Muscle layer of duodenum (tissue), 2 donors: ENCODE results near the gene MAD1L1.

Experiments
- H3K27ac ChIP-seq: one replicate; pipeline ENCODE4 v1.7.0; 2013; ENCODE audit warnings: mild to moderate bottlenecking, low read length
- H3K27me3 ChIP-seq: one replicate; pipeline ENCODE4 v1.7.0; 2013; ENCODE audit warnings: low read depth, mild to moderate bottlenecking, control low read depth, low read length
- H3K36me3 ChIP-seq, 2 donors: one replicate each; pipeline ENCODE4 v1.7.0; 2013; ENCODE audit warnings: low read length in 2 of 2, control low read depth in 1 of 2, mild to moderate bottlenecking in 1 of 2; ENCODE audit not compliant: insufficient read depth in 2 of 2, control insufficient read depth in 1 of 2
- H3K4me1 ChIP-seq, 2 donors: one replicate each; pipeline ENCODE4 v1.7.0; 2013; ENCODE audit warnings: low read length in 2 of 2, mild to moderate bottlenecking in 2 of 2, control low read depth in 1 of 2, moderate library complexity in 1 of 2; ENCODE audit not compliant: insufficient read depth in 2 of 2, control insufficient read depth in 1 of 2
- H3K4me3 ChIP-seq, 2 donors: one replicate each; pipeline ENCODE4 v1.7.0; 2013; ENCODE audit warnings: low read length in 2 of 2, low read depth in 1 of 2, mild to moderate bottlenecking in 1 of 2
- H3K9me3 ChIP-seq, 2 donors: one replicate each; pipeline ENCODE4 v1.7.0; 2013; ENCODE audit warnings: low read length in 2 of 2, control low read depth in 1 of 2, mild to moderate bottlenecking in 1 of 2; ENCODE audit not compliant: control insufficient read depth in 1 of 2
- donor health status: healthy.

MAD1L1 gene

GRCh38 chr7:2232766-2233520, at the start of gene MAD1L1:
Gene MAD1L1, minus strand, starts transcription at chr7:2232945. Its CDS starts 2,812 bp downstream, at chr7:2230133.
- Histone ChIP-seq H3K36me3 (peaks cover 31 to 38% of the 10 kb centered on the region in 2 donors), H3K4me1 (peaks cover 3 to 32% of the 10 kb centered on the region in 2 donors), H3K27me3 (no peaks in the 10 kb centered on the region), H3K4me3 (peak within 1 kb of the TSS; percentile 87 to 99), H3K27ac (no peak within 1 kb of the TSS), H3K9me3 (no peaks in the 10 kb centered on the region)

DNA sequence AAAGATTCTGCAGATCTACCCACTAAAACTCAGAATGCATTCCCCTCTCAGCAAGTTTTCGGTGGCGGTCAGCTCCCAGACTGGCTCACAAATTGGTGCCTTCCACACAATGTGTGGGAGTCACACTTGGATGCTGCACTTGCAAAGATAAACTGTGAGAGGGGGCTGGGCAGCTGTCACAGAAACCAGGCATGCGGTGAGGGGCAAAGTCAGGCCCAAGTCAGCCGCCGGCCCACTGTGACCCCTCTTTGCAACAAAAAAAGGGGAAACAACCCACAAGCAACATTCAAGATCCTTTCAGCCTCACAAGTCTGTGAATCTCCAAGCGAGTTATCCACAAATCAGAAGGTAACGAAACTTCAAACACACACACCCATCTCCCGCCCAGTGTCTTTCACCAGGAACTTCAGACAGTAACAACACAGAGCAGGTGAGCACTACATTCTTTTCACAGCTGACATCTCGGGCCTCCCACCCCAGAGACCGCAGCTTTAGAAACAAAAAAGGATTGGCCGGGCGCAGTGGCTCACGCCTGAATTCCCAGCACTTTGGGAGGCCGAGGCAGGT, 49.5 kb upstream of the MAD1L1 start:
- Histone ChIP-seq H3K4me1 (peaks cover 5 to 20% of the 10 kb centered on the region in 2 donors), H3K27ac (no peak overlapping the region), H3K27me3 (no peaks in the 10 kb centered on the region), H3K9me3 (no peaks in the 10 kb centered on the region), H3K4me3 (peak overlapping the region in 1 of 2 donors; percentile 44), H3K36me3 (no peaks in the 10 kb centered on the region)

- Histone ChIP-seq H3K27me3 (no peaks in the 10 kb centered on the region), H3K9me3 (no peaks in the 10 kb centered on the region), H3K4me3 (peak overlapping the region in 1 of 2 donors; percentile 44), H3K4me1 (peaks cover 5 to 20% of the 10 kb centered on the region in 2 donors), H3K27ac (no peak overlapping the region), H3K36me3 (peaks cover 0 to 6% of the 10 kb centered on the region in 2 donors)
Measured at GRCh38 chr7:2281541-2281940, 48.8 kb upstream of the MAD1L1 start.

DNA sequence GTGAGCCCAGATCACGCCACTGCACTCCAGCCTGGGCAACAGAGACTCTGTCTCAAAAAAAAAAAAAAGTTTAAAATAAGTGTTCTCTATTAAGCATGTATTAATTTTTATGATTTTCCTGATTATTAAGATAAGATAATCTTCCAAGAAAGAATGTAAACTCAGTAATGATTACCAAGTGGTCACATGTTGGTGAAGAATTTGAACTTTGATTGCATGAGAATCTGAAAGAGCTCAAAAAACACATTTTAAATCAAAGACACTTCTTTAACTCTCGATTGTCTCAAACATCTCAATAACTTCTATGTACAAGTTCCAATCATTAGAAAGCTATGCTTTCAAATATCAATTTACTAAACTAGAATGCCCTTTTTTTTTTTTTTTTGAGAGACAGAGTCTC, 47.7 kb upstream of the MAD1L1 start:
- Histone ChIP-seq H3K4me3 (no peak overlapping the region), H3K9me3 (no peaks in the 10 kb centered on the region), H3K36me3 (peaks cover 0 to 10% of the 10 kb centered on the region in 2 donors), H3K27me3 (no peaks in the 10 kb centered on the region), H3K27ac (no peak overlapping the region), H3K4me1 (peaks cover 5 to 20% of the 10 kb centered on the region in 2 donors)

DNA sequence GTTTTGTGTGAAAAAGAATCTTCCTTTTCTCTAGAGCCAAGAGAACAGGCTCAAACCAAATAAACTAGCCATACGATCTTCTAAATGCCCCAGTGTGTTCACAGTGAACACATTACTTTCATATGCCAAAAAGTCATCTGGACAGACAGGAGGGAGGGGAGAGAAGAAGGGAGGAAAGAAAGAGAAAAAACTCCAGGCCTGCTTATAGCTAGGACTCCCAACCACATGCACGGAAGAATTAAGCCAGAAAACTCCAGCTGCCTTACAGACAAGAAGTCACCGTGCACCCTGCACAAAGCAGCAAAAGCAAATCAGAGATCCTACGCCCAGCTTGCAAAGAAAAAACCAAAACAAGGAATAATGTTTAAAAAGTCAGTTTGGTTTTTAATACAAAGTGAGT, 47.2 kb upstream of the MAD1L1 start:
- Histone ChIP-seq H3K4me1 (peaks cover 5 to 20% of the 10 kb centered on the region in 2 donors), H3K27ac (no peak overlapping the region), H3K4me3 (no peak overlapping the region), H3K36me3 (peaks cover 0 to 13% of the 10 kb centered on the region in 2 donors), H3K9me3 (no peaks in the 10 kb centered on the region), H3K27me3 (no peaks in the 10 kb centered on the region)

DNA sequence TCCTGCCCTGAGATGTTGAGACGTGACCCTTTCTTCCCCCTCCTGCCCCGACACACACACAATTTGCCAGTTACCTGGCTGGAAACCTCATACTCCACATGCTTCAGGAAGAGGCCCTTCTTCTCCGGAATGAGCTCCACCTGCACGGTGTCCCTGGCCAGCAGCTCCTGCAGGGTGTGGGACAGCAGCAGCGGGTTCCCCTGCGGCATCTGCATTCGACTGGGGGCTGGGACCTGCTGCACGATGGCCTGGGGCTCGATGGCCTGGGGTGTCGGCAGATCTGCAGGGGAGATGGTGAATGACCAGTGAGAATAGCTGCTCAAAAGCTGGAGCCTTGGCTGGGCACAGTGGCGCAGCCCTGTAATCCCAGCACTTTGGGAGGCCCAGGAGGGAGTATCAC, 45.3 kb upstream of the MAD1L1 start:
- H3K36me3 ChIP-seq, result peaks cover 0 to 24% of the 10 kb centered on the region in 2 donors
- H3K4me3 ChIP-seq, result no peak overlapping the region
- H3K9me3 ChIP-seq, result no peaks in the 10 kb centered on the region
- H3K27ac ChIP-seq, result no peak overlapping the region
- H3K27me3 ChIP-seq, result no peaks in the 10 kb centered on the region
- H3K4me1 ChIP-seq, result peaks cover 5 to 20% of the 10 kb centered on the region in 2 donors

DNA sequence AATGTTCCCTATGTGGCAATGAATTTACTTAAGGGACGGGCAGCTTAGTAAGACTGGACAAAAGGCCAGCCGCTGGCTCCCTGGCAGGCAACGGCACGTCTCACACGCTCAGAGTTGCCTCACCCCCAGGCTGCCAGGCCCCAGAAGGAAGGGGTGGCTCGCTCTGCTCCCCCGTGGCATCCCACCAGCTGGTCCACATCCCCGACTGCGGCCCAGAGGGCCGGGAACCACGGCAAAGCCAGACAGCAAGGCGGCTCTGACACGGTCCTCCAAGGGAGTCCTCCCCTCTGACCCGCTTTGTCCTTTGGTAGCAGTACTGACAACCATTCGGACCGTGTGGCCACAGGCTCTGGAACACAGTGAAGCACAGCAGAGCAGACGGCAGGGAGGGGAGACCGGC, 43.4 kb upstream of the MAD1L1 start:
- H3K27me3 ChIP-seq, result no peaks in the 10 kb centered on the region
- no peaks in the 10 kb centered on the region for H3K9me3 ChIP-seq
- peaks cover 0 to 6% of the 10 kb centered on the region in 2 donors for H3K4me1 ChIP-seq
- peaks cover 3 to 30% of the 10 kb centered on the region in 2 donors for H3K36me3 ChIP-seq
- H3K27ac ChIP-seq, result no peak overlapping the region
- H3K4me3 ChIP-seq, result no peak overlapping the region

DNA sequence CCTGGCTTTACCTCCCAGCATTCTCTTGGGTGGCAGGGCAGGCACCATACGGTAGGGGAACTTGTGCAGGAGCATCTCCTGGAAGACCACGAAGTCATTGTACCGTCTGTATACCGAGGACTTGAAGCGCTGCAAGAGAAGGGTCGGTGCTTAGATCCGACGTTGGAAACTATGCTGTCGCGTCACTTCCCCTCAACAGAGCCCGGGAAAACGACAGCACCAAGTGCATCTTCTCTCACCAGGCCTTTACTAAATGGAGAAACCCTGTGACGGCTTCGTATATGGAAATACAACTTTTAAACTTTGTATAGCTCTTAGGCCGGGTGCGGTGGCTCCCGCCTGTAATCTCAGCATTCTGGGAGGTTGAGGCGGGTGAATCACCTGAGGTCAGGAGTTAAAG, 42.4 kb upstream of the MAD1L1 start:
- Histone ChIP-seq H3K36me3 (peaks cover 3 to 36% of the 10 kb centered on the region in 2 donors), H3K27me3 (no peaks in the 10 kb centered on the region), H3K9me3 (no peaks in the 10 kb centered on the region), H3K27ac (no peak overlapping the region), H3K4me1 (peaks cover 0 to 3% of the 10 kb centered on the region in 2 donors), H3K4me3 (no peak overlapping the region)

DNA sequence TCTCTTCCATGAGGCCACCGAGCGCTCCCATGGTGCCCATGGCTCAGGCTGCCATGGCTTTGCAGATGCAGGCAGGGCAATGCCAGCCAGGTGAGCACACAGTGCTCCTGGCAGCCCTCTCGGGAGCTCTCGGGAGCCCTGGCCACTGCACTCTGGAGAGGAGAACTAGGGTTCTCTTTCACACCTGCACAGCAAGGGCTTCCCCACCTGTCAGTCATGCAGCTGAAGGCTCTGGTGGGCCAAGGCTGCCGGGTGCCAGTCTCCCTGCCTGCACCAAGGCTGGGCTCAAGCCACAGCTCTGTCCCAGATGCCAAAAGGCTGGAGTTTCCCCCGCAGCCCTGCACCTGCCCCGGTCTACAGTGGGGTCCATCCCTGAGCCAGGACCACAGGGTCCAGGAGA, 41.9 kb upstream of the MAD1L1 start:
- Histone ChIP-seq H3K27ac (no peak overlapping the region), H3K4me3 (no peak overlapping the region), H3K9me3 (no peaks in the 10 kb centered on the region), H3K4me1 (no peaks in the 10 kb centered on the region), H3K36me3 (peaks cover 3 to 36% of the 10 kb centered on the region in 2 donors), H3K27me3 (no peaks in the 10 kb centered on the region)

DNA sequence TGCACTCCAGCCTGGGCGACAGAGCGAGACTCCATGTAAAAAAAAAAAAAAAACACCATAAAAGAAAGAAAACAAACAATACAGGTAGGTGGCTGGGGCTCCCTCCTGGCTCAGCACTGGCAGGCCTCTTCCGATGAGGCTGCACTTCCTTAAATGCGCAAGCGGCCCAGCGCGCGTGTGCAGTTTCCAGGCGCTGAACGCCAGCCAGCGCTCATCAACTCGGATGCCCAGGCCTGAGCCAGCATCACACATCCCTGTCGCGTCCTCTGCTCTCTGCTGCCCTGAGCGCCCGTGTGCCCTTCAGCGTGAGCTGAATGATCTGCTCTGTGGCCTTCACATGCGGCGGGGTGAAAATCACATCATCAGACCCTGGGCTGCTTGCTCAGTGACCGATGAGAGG, 41.1 kb upstream of the MAD1L1 start:
- Histone ChIP-seq H3K4me3 (no peak overlapping the region), H3K4me1 (no peaks in the 10 kb centered on the region), H3K9me3 (no peaks in the 10 kb centered on the region), H3K36me3 (peaks cover 3 to 36% of the 10 kb centered on the region in 2 donors), H3K27me3 (no peaks in the 10 kb centered on the region), H3K27ac (no peak overlapping the region)

DNA sequence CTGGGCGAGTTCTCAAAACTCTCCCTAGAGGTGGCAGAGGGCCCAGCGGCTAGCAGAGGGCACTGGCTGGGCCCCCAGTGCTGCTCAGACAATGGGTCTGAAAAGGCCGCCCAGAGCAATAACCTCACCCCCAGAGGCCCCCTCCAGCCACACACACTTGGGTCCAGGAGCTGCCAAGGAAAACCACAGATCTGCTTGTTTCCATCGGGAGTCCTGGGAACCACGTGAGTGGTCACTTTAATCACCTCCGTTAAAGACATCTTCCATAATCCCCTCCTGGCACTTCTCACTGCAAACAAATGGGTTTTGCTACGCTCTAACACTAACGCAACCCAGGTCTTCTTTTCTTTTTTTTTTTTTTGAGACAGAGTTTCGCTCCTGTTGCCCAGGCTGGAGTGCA, 39.3 kb upstream of the MAD1L1 start:
- H3K4me1 ChIP-seq, result no peaks in the 10 kb centered on the region
- peaks cover 3 to 35% of the 10 kb centered on the region in 2 donors for H3K36me3 ChIP-seq
- no peak overlapping the region for H3K4me3 ChIP-seq
- H3K27me3 ChIP-seq, result no peaks in the 10 kb centered on the region
- no peak overlapping the region for H3K27ac ChIP-seq
- H3K9me3 ChIP-seq, result no peaks in the 10 kb centered on the region
